ENCODE data around the gene ARL17B. TPM values are rescaled to one million over a fixed set of nuclear protein-coding genes. Genes with fewer than 3 reads are reported as not detected.
"Not testable (repeated sequence)": the region's sequence is repeated elsewhere in the genome, so short reads cannot be mapped to it uniquely, and the experiment has no call there.

ARL17B gene
- total RNA-seq, 1 experiment from 2014 or later: 24.0 TPM

DNA sequence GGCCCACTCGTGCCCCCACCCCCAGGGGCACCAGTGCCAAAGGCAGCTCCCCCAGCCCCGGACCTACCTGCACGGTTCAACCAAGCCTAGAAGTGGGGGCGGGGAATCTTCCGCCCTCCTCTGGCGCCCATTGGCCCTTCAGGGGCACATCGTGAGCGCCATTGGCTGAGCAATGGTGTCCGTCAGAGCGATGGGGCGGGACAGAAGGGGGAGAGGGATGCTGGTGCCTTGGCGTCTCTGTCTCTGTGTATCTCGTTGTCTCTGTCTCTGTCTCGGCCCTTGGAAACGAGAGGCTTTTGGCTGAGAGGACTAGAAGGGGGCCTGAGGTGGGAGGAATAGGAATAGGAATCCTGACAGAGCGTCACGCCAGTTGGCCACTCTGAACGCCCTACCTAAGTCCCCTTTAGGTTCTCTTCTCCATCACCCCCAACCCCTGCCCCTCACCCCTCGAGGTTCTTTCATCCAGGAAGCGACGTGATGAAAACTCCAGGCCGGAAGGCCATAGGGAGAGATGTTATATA, 136.2 kb downstream of the ARL17B start:
- ATAC-seq (peak; percentile 99), DNase-seq (ENCODE audit: low spot score) (peak; percentile 94)
- CTCF ChIA-PET; H3K4me1 Mint-ChIP-seq; H3K36me3 Mint-ChIP-seq; H3K9me3 Mint-ChIP-seq; H3K27me3 Mint-ChIP-seq (ENCODE audit: low read depth); H3K27ac Mint-ChIP-seq; POLR2A ChIA-PET: not testable (repeated sequence)
- TF ChIP-seq NFYB (CRISPR knock-in tag; conservative IDR thresholded peaks at IDR 0.05; ENCODE audit: low read depth): peak; percentile 68
- 0 out of 2 replicates have a peak, but pooled peaks have one; percentile 44 for TF ChIP-seq SP1 (CRISPR knock-in tag; conservative IDR thresholded peaks at IDR 0.05)
- H3K4me3 Mint-ChIP-seq: peak overlapping the region; percentile 67

DNA sequence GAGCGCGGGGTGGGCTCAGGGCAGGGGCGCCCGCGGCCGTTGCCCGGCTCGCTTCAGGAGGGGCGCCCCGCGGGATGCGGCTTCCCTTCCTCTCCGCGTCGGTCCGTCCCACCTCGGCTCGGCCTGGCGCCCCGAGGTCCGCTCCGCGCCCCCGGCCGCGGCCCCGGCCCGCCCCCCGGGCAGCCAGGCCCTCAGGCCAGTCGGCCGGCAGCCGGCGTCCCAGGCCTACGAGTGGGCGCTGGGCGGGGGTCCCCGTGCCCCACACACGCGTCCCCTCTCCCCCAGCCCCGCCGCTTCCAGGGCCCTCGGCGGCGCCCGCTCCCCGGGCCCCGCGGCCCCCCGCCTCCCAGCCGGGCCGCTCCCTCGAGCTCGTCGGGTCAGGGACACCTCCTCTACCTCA, 136.7 kb downstream of the ARL17B start:
- H3K36me3 Mint-ChIP-seq; POLR2A ChIA-PET; H3K4me1 Mint-ChIP-seq; H3K27me3 Mint-ChIP-seq (ENCODE audit: low read depth); H3K27ac Mint-ChIP-seq; CTCF ChIA-PET; H3K9me3 Mint-ChIP-seq: not testable (repeated sequence)
- DNase-seq (ENCODE audit: low spot score) (peak; percentile 19), ATAC-seq (peak; percentile 37)
- H3K4me3 Mint-ChIP-seq: peak overlapping the region; percentile 67

Other genes with a start within 250 kb of the ARL17B start
- gene KANSL1, start 168.3 kb downstream of the ARL17B start, total RNA-seq (2021): 66.4 to 72.7 TPM (median 68.5 TPM) in 3 replicates
- gene LRRC37A, start 66.6 kb downstream of the ARL17B start, total RNA-seq (2021): 0.69 to 0.83 TPM (median 0.78 TPM) in 3 replicates
- gene LRRC37A2, start 150.7 kb upstream of the ARL17B start, total RNA-seq (2021): 4.3 to 4.9 TPM (median 4.6 TPM) in 3 replicates
- 19.8 to 26.8 TPM (median 21.6 TPM) in 3 replicates for gene ARL17A, start 217.9 kb upstream of the ARL17B start, total RNA-seq (2021)
- gene NSF, start 228.9 kb upstream of the ARL17B start, total RNA-seq (2021): 21.2 to 23.0 TPM (median 22.2 TPM) in 3 replicates

All from WTC11 (cell line).